PC-3 (cell line): ENCODE measurements around the gene SLC35A5. TPM values are rescaled to one million over a fixed set of nuclear protein-coding genes. Genes with fewer than 3 reads are reported as not detected.
A peak's percentile ranks its signal among the peaks of the same experiment; 100 is the strongest.

Experiments
- ATAC-seq: fragments of 200-7000 bp; cut with Tn5 transposase; 2 replicates; pipeline ENCODE4 v1.9.1; 2020; ENCODE audit warnings: mild to moderate bottlenecking, moderate library complexity
- BruUV-seq: library from RNA; stranded (reverse); fragments of 400-500 nt; replicated peaks from 2 replicates; lab custom pipeline; 2021; lab: Mats Ljungman, UMichigan
- CTCF ChIA-PET: fragments of 300-600 bp; sonication (Branson Sonifier 250); formaldehyde crosslinking; loops from one replicate; lab custom pipeline; 2022; ENCODE audit warnings: antibody characterized with exemption; lab: Charles Lee
- POLR2A ChIA-PET: fragments of 300-600 bp; sonication (Branson Sonifier 250); formaldehyde crosslinking; loops from one replicate; lab custom pipeline; 2022; ENCODE audit warnings: antibody characterized with exemption; ENCODE audit not compliant: unreplicated experiment; lab: Charles Lee
- DNase-seq: peaks from one replicate; pipeline ENCODE4 v3.0.0-alpha.2; 2015
- H2AFZ ChIP-seq: fragments of 300-600 bp; sonication (generic); 2 replicates; pipeline ENCODE4 v1.6.0; 2016; ENCODE audit warnings: antibody characterized with exemption, low read length
- H3F3A ChIP-seq: fragments of 300-600 bp; sonication (generic); one replicate; pipeline ENCODE4 v1.6.0; 2017; ENCODE audit warnings: antibody characterized with exemption, low read length, control low read depth, mild to moderate bottlenecking; ENCODE audit not compliant: unreplicated experiment
- H3K27ac ChIP-seq: fragments of 300-600 bp; sonication (generic); 2 replicates; pipeline ENCODE4 v1.5.1; 2016; ENCODE audit warnings: mild to moderate bottlenecking, low read length
- H3K27me3 ChIP-seq: fragments of 300-600 bp; sonication (generic); 2 replicates; pipeline ENCODE4 v1.6.1; 2016; ENCODE audit warnings: low read length, mixed read lengths
- H3K36me3 ChIP-seq: fragments of 300-600 bp; sonication (generic); 2 replicates; pipeline ENCODE4 v1.6.1; 2016; ENCODE audit warnings: low read depth, mixed run types, low read length, mixed read lengths
- H3K4me1 ChIP-seq: fragments of 300-600 bp; sonication (generic); 2 replicates; pipeline ENCODE4 v1.5.1; 2016; ENCODE audit warnings: low read length; ENCODE audit not compliant: insufficient read depth
- H3K4me2 ChIP-seq: fragments of 300-600 bp; sonication (generic); 2 replicates; pipeline ENCODE4 v1.6.0; 2016; ENCODE audit warnings: low read length
- H3K4me3 ChIP-seq: fragments of 300-600 bp; sonication (generic); 2 replicates; pipeline ENCODE4 v1.5.1; 2016; ENCODE audit warnings: mild to moderate bottlenecking, low read length, mixed read lengths
- H3K79me2 ChIP-seq: fragments of 300-600 bp; sonication (generic); 2 replicates; pipeline ENCODE4 v1.6.1; 2017; ENCODE audit warnings: low read length, mixed read lengths
- H3K9ac ChIP-seq: fragments of 300-600 bp; sonication (generic); 2 replicates; pipeline ENCODE4 v1.6.0; 2016; ENCODE audit warnings: mild to moderate bottlenecking, low read length
- H3K9me2 ChIP-seq: fragments of 300-600 bp; sonication (generic); replicated peaks from 2 replicates; pipeline ENCODE4 v1.6.1; 2016; ENCODE audit warnings: mixed run types, low read length, mixed read lengths
- H3K9me3 ChIP-seq: fragments of 300-600 bp; sonication (generic); 2 replicates; pipeline ENCODE4 v1.6.1; 2016; ENCODE audit warnings: low read length, mixed read lengths
- H4K20me1 ChIP-seq: fragments of 300-600 bp; sonication (generic); 2 replicates; pipeline ENCODE4 v1.6.1; 2016; ENCODE audit warnings: low read length, mixed read lengths
- CTCF ChIP-seq: fragments of 300-600 bp; sonication (generic); conservative IDR thresholded peaks from 2 replicates; pipeline ENCODE4 v1.5.1; 2017; ENCODE audit warnings: antibody characterized with exemption, low read depth, mild to moderate bottlenecking, low read length
- EZH2 ChIP-seq: fragments of 300-600 bp; sonication (generic); IDR thresholded peaks from one replicate; pipeline ENCODE4 v1.6.1; 2017; ENCODE audit warnings: antibody characterized with exemption, mild to moderate bottlenecking, low read length; ENCODE audit not compliant: unreplicated experiment
- EZH2phosphoT487 ChIP-seq: fragments of 300-600 bp; sonication (generic); IDR thresholded peaks from 2 replicates; pipeline ENCODE4 v1.6.1; 2018; ENCODE audit warnings: mild to moderate bottlenecking, antibody characterized with exemption, low read length, borderline replicate concordance
- intact Hi-C: fragments of 100-400 bp; cut with micrococcal nuclease; formaldehyde crosslinking; loops from 2 replicates; pipeline ENCODE4 v1.9.0; 2023
- total RNA-seq: library from RNA; depleted of rRNA; stranded (reverse); fragments of >200 nt; gene quantifications from 2 replicates; pipeline ENCODE4 v1.2.3, GENCODE V29; 2014

The SLC35A5 gene
- total RNA-seq, 1 experiment from 2014 or later, result 17.7 TPM

DNA sequence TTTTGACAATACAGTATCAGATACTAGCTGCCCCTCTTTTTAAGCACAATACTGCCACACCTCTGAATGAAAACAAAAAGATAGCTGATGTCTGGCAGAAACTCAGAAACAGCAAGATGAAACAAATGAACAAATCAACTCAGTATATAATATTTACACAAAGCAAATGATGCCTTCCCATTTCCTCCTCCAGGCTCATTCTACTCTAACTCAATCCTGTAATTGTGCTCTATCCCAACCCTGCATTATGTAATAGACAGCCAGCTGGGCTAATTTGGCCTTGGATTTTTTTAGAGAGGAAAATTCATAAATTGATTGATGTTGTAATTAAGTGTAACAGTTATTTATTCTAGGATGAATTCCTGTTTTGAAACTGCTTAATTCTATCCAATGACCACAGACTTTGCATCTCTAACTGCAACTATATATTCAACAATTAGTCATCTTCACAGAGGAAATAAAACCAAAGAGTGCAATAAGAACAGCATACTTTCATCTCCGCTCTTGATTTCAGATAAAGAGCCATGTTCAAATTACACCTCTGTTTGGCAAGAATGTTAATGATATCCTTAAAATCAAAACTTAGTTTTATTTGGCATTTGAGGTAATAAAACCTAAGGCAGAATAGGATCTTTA lies 6.2 kb upstream of the SLC35A5 start:
- ATAC-seq, result peak; percentile 85
- POLR2A ChIA-PET, result interaction anchor here (0.7 kb wide), 1 partner anchor 92 kb away, joined by 4 read pairs; no protein-coding TSS in a partner anchor
- BruUV-seq, result no TSS peak

DNA sequence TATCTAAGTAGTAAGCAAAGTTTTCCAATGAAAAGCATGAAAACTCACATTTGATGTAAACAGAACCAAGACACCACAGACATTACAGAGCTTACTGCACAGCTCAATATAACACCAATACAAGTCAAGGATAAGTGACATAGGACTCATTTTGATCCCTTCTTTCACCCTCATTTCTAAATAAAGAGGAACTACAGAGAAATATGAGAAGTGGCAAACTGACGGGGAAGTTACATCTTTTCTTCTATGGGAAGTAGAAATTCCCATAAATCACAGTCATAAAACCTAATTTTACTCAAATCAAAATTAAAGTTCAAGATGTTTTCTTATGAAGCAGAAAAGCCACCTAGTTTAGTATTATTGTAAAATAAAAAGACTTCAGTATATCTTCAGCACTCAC lies 3.9 kb upstream of the SLC35A5 start:
- Histone ChIP-seq H4K20me1 (peaks cover 27% of the 10 kb centered on the region; the same call in 1 of the 2 replicates), H3K4me3 (no peak overlapping the region), H3K4me2 (no peak overlapping the region), H3K79me2 (peaks cover 77% of the 10 kb centered on the region), H3K9ac (no peak overlapping the region), H3K27me3 (no peaks in the 10 kb centered on the region), H3F3A (no peaks in the 10 kb centered on the region), H2AFZ (no peak overlapping the region), H3K9me2 (no peaks in the 10 kb centered on the region), H3K4me1 (peaks cover 24% of the 10 kb centered on the region), H3K27ac (no peak overlapping the region), H3K9me3 (no peaks in the 10 kb centered on the region), H3K36me3 (peaks cover 6% of the 10 kb centered on the region)
- no TSS peak for BruUV-seq
- DNase-seq (no peak), ATAC-seq (no peak)
- TF ChIP-seq CTCF (no peak), EZH2phosphoT487 (no peak), EZH2 (no peak)
- intact Hi-C loops, result no loop called here
- ChIA-PET POLR2A (no interaction called here), CTCF (no interaction called here)

More for the DNA sequence above, 6.2 kb upstream of the SLC35A5 start:
- CTCF ChIA-PET, result interaction anchor here (0.6 to 0.7 kb wide), 2 partner anchors 159 to 444 kb away, joined by 3 read pairs; no protein-coding TSS in a partner anchor
- intact Hi-C loops, result no loop called here
- Histone ChIP-seq H3K4me3 (no peak overlapping the region), H3K79me2 (peaks cover 92% of the 10 kb centered on the region), H3K9me3 (no peaks in the 10 kb centered on the region), H4K20me1 (peaks cover 27% of the 10 kb centered on the region; the same call in 1 of the 2 replicates), H3F3A (no peaks in the 10 kb centered on the region), H2AFZ (no peak overlapping the region), H3K36me3 (peaks cover 6% of the 10 kb centered on the region), H3K4me2 (peak overlapping the region; percentile 14; the same call in 1 of the 2 replicates), H3K9me2 (no peaks in the 10 kb centered on the region), H3K4me1 (peaks cover 24% of the 10 kb centered on the region), H3K27ac (no peak overlapping the region), H3K9ac (no peak overlapping the region), H3K27me3 (no peaks in the 10 kb centered on the region)
- peak; percentile 17 for DNase-seq
- TF ChIP-seq EZH2 (no peak), CTCF (no peak), EZH2phosphoT487 (no peak)

DNA sequence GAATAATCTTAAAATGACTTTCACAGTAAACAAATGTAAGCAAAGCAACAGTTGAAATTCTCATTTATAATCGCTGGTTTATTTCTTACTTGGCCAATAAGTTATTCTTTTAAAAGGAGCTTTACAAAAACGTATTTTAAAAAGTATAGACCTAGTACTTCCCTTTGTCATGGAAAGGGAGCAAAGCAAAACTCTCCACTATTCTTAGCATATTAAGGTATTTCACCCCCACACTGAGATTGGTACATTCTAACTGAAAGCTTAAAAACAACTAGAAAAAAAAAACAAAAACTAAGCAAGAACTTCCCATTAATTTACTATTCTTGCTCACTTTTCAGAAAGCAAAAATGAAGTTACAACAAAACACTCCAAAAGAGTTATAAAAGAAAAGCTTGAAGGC lies 1.5 kb upstream of the SLC35A5 start:
- intact Hi-C loops, result loop anchor here (5.0 kb wide), 1 partner anchor 212 kb away; no protein-coding TSS in a partner anchor
- H3K27ac ChIP-seq, result no peak overlapping the region

More for the DNA sequence above, 1.5 kb upstream of the SLC35A5 start:
- H3K79me2 ChIP-seq, result peaks cover 61% of the 10 kb centered on the region
- peaks cover 28% of the 10 kb centered on the region for H3K4me1 ChIP-seq
- H3K4me3 ChIP-seq, result peak overlapping the region; percentile 96
- H2AFZ ChIP-seq, result peak overlapping the region; percentile 95; the same call in 1 of the 2 replicates
- no peaks in the 10 kb centered on the region for H3K9me3 ChIP-seq
- no peak for TF ChIP-seq EZH2
- TF ChIP-seq EZH2phosphoT487, result no peak
- no peak for TF ChIP-seq CTCF
- no TSS peak for BruUV-seq
- ChIA-PET CTCF (interaction anchor here (0.7 kb wide), 1 partner anchor 72 kb away, joined by 7 read pairs; no protein-coding TSS in a partner anchor), POLR2A (interaction anchor here (0.6 kb wide), 1 partner anchor 69 kb away, joined by 4 read pairs; no protein-coding TSS in a partner anchor)
- H3K9me2 ChIP-seq, result no peaks in the 10 kb centered on the region
- no peak for DNase-seq
- peak overlapping the region; percentile 89 for H3K9ac ChIP-seq
- no peaks in the 10 kb centered on the region for H3K27me3 ChIP-seq
- peaks cover 4% of the 10 kb centered on the region; the same call in 1 of the 2 replicates for H3K36me3 ChIP-seq
- ATAC-seq, result no peak
- peaks cover 19% of the 10 kb centered on the region; the same call in 1 of the 2 replicates for H4K20me1 ChIP-seq
- H3K4me2 ChIP-seq, result peak overlapping the region; percentile 92
- no peaks in the 10 kb centered on the region for H3F3A ChIP-seq
